Fibroblast of skin of back (primary cell): ENCODE results near the gene MDFIC2.
A peak's percentile ranks its signal among the peaks of the same experiment; 100 is the strongest.
"Not testable (repeated sequence)": the region's sequence is repeated elsewhere in the genome, so short reads cannot be mapped to it uniquely, and the experiment has no call there.

ENCODE experiments used
- DNase-seq: peaks from one replicate; pipeline ENCODE4 v3.0.0-alpha.2; 2013

MDFIC2 gene

DNA sequence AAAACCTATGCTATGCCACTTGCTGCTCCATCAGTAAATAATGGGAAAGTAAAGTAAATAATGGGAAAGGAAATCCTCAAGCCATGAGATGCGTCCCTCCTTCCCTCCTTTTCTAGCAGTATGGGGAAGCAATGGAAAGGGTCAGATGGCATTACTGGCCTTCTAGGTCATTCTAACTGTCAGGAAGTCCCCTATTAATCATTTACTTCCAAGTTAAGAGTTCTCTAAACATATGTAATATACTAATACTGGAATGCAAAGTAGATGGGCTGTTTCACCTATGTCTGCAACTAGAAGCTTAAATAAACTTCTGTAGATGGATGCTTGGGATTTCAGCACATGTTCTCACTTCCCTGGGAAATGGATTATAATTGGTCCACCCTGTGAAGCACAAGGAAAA lies 55.9 kb downstream of the MDFIC2 start:
- DNase-seq: no peak

DNA sequence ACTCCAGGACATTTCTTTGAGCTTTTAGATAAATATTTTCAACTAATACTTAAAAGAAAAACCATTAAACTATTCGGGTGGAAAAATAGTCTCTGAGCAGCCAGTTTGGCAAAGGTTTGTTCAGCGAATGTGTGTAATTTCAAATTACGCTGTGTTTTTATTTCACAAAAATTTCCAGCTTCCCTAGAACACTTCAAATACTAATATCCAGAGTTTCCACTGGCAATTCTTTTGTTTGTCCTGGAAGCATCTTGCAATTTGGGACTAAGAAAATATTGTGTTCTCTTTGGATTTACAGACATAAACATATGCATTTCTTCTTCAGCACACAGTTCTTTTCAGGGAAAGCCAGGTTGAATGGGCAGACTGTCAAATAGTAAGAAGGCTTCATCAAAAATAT lies 61.9 kb downstream of the MDFIC2 start:
- no peak for DNase-seq

DNA sequence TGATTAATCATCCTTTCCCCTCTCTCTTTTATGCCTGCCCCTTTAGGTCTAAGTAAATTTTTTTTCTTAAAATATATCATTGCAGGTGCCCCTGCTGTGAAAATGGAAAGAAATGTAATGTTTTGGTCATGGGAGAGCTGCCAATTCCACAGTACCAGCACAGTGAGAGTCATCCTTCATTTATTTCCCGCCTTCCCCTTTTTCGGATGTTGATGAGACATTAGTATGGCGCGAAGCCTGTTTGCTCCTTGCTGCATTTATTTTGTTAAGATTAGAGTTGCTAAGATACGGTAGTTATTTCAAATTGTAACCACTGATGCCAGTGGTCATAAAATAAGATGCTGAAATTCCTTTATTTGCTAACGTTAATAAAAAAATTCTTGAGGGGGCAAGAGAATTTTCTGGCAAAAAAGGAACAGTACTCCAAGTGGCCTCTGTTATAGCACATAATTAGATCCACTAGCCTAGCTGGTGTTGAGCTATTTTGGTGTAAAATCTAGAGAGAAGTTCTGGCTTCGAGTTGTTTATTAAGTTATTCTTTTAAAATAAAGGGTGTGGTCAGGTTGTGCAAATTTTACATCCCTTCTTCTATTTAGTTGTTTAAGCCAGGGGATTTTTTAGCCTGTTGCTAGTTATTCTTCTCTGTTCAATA lies 62.8 kb downstream of the MDFIC2 start:
- peak; percentile 94 for DNase-seq

DNA sequence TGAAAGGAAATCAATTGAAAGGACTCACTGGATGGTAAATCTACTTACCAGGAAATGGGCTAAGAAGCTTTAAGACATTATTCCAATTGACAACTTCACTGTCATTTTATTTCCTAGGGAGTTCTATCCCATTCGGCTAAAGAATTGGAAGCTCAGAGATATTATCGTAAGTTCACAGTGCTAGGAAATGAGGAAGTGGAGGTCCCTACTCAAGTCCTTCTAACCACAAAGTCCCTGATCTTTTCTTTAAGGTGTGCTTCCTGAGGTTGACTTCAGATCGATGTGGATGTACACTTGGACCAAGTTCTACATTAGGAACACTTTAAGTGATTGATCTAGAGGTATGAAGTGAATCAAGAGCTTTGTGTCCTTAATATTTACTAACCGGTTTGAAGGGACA lies 63.6 kb downstream of the MDFIC2 start:
- DNase-seq: no peak

DNA sequence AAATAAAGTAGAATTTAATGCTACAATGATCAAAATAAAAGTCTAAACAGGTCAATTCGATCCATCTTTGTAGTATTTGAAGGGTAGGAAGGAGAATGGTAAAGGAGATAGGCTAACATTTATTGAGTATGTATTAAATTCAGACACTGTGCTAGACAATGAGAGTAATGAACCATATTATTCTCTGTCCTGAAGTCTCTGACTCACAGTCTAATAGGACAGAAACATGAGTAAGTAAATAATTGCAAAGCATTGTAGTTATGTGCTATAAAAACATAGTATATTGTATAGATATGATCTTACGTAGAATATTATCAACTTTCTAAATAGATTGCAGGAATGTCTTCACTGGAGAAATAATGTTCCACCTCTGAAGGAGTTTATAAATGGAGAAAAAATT lies 64.5 kb downstream of the MDFIC2 start:
- peak; percentile 65 for DNase-seq

DNA sequence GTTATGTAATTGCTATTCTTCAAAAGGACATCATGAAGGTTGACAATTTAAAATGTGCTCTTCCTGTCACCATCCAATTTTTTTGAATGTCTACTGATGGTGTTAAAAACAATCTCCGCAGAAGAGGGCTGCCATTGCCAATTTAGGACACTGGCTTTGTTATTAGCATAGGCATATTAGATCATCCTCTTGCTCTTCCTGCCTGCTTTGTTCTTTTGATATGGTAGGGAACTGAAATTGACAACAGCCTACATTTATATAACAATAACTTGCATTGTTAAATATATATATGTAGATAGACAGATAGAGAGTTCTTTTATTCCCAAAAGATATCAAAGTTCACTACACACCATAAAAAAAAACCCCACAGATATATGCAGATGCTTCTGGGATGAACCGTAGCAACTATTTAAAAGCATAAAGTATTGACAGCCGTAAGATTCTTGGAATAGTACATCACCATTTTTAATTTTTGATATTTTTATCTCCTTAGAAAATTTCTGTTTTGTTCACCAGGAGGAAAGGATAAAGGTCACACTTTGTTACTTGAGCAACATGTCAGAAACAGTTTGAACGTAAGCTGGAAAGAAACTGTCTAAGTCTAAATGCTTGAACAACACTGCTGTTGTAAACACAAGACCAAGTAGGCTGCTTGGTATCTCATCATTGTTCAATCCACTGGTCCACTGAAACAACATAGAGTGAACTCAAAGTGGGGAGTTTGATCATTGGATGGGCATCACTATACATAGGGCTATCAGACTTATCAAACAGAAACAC lies 66.5 kb downstream of the MDFIC2 start:
- DNase-seq: no peak

- DNase-seq: no peak
Observed at GRCh38 chr3:70244422-70244821, 68.0 kb downstream of the MDFIC2 start.

DNA sequence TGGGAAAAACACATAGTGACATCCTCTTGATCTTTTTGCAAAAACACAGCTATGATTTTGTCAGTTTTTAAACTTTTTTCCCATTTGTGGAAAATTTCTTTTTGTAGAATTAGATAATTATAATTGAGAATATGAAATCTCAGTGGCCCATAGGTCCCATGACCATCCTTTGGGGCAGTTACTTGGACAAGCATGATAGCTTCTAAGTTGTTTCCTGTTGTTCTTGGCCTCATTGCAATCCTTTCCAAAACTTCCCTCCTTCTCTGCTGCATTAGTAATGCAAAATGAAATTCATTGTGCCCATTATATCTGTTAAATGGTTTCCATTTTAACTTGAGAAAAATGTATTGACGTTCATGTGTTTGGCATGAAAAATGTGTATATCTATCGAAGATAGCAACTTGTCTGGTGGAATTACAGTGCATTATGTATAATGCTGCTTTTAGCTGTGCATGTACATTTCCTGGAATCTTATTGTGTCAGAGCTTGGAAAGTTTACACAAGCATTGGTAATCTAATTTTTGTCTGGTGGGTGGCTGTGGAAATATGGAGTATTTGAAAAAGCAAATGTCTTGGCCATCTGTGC lies 70.0 kb downstream of the MDFIC2 start:
- DNase-seq: peak; percentile 28

- no peak for DNase-seq
Observed at GRCh38 chr3:70233812-70234211, 78.6 kb downstream of the MDFIC2 start.

GRCh38 chr3:70233112-70233511 lies 79.3 kb downstream of the MDFIC2 start:
- DNase-seq: no peak

GRCh38 chr3:70231266-70231701 lies 81.2 kb downstream of the MDFIC2 start:
- DNase-seq: no peak

GRCh38 chr3:70227437-70227836 lies 85.0 kb downstream of the MDFIC2 start:
- DNase-seq: no peak

DNA sequence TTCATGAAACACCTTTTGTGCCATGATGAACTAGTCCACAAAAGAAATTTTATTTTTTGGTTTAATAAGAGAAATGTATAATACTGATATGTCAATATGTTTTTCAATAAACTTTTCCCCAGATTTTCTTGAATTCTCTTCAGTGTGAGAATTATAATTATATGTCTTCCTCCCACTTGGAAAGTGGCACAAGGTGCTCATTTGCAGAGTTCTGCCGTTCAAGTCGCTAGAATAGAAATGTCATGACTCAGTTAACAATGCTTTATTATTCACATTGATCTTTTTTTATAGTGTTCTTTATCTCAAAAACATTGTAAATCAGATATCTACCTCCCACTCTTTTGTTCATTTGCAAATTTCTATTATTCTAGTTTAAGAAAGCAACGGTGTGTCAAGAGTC lies 87.3 kb downstream of the MDFIC2 start:
- DNase-seq: no peak

GRCh38 chr3:70224337-70224736 lies 88.1 kb downstream of the MDFIC2 start:
- no peak for DNase-seq

DNA sequence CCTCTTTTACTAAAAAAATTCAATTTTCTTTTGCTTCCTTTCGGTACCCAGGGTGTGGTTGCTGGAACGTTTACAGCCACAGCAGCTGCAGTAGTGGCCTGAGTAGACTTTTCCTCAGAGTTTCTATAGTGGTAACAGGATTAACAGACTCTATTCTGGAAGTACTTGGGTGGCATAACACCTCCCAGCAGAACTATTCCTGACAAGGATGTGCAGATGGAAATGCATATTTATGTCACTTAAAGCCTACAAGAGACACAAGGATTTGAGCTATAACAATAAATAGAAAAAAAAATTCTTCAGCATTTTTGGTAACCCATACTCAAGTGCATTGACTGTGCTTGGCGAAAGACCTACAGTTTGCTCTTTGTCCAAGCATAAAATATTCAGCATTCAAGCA lies 94.0 kb downstream of the MDFIC2 start:
- DNase-seq: no peak

DNA sequence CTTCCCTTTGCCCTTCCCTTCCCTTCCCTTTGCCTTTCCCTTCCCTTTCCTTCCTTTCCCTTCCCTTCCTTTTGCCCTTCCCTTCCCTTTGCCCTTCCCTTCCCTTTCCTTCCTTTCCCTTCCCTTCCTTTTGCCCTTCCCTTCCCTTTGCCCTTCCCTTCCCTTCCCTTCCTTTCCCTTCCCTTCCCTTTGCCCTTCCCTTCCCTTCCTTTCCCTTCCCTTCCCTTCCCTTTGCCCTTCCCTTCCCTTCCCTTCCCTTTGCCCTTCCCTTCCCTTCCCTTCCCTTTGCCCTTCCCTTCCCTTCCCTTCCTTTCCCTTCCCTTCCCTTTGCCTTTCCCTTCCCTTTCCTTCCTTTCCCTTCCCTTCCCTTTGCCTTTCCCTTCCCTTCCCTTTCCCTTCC lies 101.2 kb downstream of the MDFIC2 start:
- DNase-seq: not testable (repeated sequence)

GRCh38 chr3:70201975-70202374 lies 110.5 kb downstream of the MDFIC2 start:
- no peak for DNase-seq

- DNase-seq: no peak
Observed at GRCh38 chr3:70189884-70190473, 122.5 kb downstream of the MDFIC2 start.

- no peak for DNase-seq
Observed at GRCh38 chr3:70186221-70186620, 126.2 kb downstream of the MDFIC2 start.

- DNase-seq: no peak
Observed at GRCh38 chr3:70185661-70186060, 126.8 kb downstream of the MDFIC2 start.

DNA sequence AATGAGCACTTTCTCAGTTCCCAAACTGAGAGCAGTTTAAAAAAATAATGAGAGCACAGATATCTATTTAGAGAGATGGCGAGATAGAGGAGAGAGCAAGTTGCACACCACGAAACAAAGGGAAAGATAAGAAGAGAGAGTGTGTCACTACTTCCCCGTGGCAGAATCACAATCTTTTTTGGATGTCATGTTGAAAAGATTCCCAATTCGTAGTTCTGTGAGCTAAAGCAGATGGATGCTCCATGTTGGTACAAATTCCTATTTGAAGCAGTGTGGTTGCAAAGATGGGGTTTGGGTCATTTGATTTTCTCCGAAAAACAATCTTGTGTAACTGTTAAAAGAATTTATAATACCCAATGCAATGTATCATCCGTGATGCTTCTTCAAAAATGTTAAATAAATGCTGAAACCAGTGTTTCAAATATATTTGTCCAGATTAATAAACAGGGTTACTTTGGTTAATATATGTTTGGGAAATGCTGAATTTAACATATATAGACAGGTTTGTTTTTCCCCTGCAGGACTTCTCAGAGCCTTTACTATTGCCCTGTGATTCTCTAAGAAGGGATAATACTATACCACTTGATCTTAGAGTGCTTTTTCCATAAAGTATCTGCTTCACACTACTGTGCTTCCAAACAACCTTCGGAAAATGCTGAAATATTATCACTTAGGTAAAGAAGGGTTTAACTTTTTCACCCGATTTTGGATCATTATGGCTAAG lies 128.5 kb downstream of the MDFIC2 start:
- no peak for DNase-seq

DNA sequence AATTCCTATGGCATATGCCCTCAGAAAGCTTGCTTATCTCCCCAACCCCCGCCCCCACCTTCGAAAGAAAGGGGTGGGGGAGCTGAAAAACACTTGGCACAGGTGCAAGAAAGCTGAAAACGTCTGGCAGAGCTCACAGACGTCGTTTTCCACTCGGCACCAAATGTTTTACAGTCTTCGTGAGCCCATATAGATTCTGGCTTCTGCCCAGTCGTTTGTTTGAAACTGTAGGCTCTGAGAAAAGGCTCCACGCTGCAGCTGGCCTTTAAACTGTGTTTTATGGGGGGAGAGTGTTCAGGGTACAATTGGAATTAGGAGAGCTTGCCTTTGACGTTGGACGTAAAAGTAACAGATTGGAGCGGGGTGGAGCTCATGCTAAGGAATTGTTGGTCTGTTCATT lies 130.3 kb downstream of the MDFIC2 start:
- DNase-seq: no peak

GRCh38 chr3:70180664-70181063 lies 131.8 kb downstream of the MDFIC2 start:
- DNase-seq: no peak
